ENCODE results near the gene VTN.

VTN gene

GRCh38 chr17:28370744-28371103, 617 bp upstream of the VTN start:
- TF ChIP-seq CTCF (IDR thresholded peaks at IDR 0.05; ENCODE audit: low read depth, low read length, missing control alignments) = no peak
- Histone ChIP-seq H3K4me3 (ENCODE audit: low read depth, low read length) (no peak overlapping the region), H3K36me3 (replicated peaks) (no peaks in the 10 kb centered on the region), H3K27me3 (replicated peaks) (no peaks in the 10 kb centered on the region), H3K27ac (no peak overlapping the region)
- in situ Hi-C loops (cut with HindIII; ENCODE audit: low pct_ligation_motif_present, low sequenced_read_pairs) = no loop called here
- DNase-seq = no peak

GRCh38 chr17:28369684-28370034, 448 bp downstream of the VTN start:
- in situ Hi-C loops (cut with HindIII; ENCODE audit: low pct_ligation_motif_present, low sequenced_read_pairs) = no loop called here

GRCh38 chr17:28368915-28369683, 1.0 kb downstream of the VTN start:
- no peak for DNase-seq
- Histone ChIP-seq H3K27me3 (replicated peaks) (no peaks in the 10 kb centered on the region), H3K36me3 (replicated peaks) (no peaks in the 10 kb centered on the region), H3K4me3 (ENCODE audit: low read depth, low read length) (no peak overlapping the region), H3K27ac (no peak overlapping the region)
- TF ChIP-seq CTCF (IDR thresholded peaks at IDR 0.05; ENCODE audit: low read depth, low read length, missing control alignments) = no peak
- in situ Hi-C loops (cut with HindIII; ENCODE audit: low pct_ligation_motif_present, low sequenced_read_pairs) = no loop called here

More at GRCh38 chr17:28369684-28370034, 448 bp downstream of the VTN start:
- DNase-seq = no peak
- no peak for TF ChIP-seq CTCF (IDR thresholded peaks at IDR 0.05; ENCODE audit: low read depth, low read length, missing control alignments)
- H3K27ac ChIP-seq = no peak overlapping the region
- no peak overlapping the region for H3K4me3 ChIP-seq (ENCODE audit: low read depth, low read length)
- H3K27me3 ChIP-seq (replicated peaks) = no peaks in the 10 kb centered on the region
- H3K36me3 ChIP-seq (replicated peaks) = no peaks in the 10 kb centered on the region

DNA sequence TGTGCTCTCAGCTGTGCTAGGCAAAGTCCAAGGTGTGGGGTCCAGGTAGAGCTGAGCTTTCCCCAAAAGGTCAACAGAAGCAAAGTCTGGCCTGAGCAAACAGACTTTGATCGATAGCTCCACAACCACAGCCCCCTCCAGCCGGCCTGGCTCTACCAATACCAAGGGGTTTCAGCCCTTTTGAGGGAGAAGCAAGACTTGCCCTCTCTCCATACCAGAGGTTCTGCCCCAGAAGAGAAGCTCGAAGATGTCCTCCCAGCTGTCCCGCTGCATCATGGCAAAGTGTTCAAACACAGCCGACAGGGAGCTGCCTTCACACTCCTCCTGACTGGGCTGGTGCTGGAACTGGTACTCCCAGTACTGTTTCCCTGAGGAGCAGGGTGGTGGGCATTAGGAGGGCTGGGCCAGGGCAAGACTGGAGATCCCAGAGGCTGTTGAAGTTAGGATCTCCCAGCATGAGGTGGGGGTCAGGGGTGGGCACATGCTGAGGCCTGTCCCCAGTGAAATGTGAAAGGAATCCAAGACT, 1.7 kb downstream of the VTN start:
- no peaks in the 10 kb centered on the region for H3K36me3 ChIP-seq (replicated peaks)
- no peaks in the 10 kb centered on the region for H3K27me3 ChIP-seq (replicated peaks)
- no peak for DNase-seq
- no peak overlapping the region for H3K4me3 ChIP-seq (ENCODE audit: low read depth, low read length)
- no peak for TF ChIP-seq CTCF (IDR thresholded peaks at IDR 0.05; ENCODE audit: low read depth, low read length, missing control alignments)
- in situ Hi-C loops (cut with HindIII; ENCODE audit: low pct_ligation_motif_present, low sequenced_read_pairs) = no loop called here
- no peak overlapping the region for H3K27ac ChIP-seq

DNA sequence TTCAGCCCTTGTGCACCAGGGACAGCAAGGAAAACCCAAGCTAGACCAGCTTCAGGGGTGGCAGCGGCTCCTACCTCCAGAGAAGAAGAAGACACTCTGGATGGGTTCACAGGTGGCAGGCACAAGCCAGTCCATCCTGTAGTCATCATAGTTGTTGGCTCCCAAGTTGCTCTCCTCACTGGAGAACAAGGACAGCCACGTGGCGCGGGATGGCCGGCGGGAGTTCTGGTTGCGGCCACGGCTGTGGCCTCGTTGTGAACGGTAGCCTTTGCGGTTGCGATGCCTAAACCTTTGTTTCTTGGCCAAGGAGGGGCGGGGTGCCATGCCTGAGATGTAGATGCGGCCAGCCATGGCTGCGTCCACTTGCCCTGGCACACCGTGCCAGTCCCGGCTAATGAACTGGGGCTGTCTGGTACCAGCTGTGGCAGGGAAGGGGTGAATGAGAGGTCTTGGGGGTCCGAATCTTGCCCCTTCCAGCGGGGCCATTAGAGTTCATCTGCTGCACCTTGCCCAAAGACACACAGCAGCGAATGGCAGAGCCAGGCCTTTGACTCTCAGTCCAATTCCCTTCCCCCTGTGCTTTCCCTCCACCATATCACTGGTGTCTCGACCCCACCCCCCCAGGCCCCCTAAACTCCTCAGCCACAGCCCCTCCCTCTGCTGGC, 2.3 kb downstream of the VTN start:
- DNase-seq = no peak
- Histone ChIP-seq H3K27me3 (replicated peaks) (no peaks in the 10 kb centered on the region), H3K36me3 (replicated peaks) (no peaks in the 10 kb centered on the region), H3K27ac (no peak overlapping the region), H3K4me3 (ENCODE audit: low read depth, low read length) (no peak overlapping the region)
- in situ Hi-C loops (cut with HindIII; ENCODE audit: low pct_ligation_motif_present, low sequenced_read_pairs) = no loop called here
- no peak for TF ChIP-seq CTCF (IDR thresholded peaks at IDR 0.05; ENCODE audit: low read depth, low read length, missing control alignments)

All from brain microvascular endothelial cell (primary cell).